HG02981 (cell line): ENCODE results near the gene BCL11B.

ENCODE experiments used
- ATAC-seq: cut with Tn5 transposase; IDR thresholded peaks from one replicate; pipeline ENCODE4 v1.9.1; 2021; ENCODE audit warnings: mild to moderate bottlenecking, moderate library complexity; ENCODE audit not compliant: unreplicated experiment

Gene BCL11B

GRCh38 chr14:99226687-99227086 lies 45.3 kb downstream of the BCL11B start:
- ATAC-seq: no peak

- ATAC-seq: no peak
Observed at GRCh38 chr14:99225436-99226203, 46.4 kb downstream of the BCL11B start.

- no peak for ATAC-seq
Observed at GRCh38 chr14:99224948-99225347, 47.0 kb downstream of the BCL11B start.

GRCh38 chr14:99224116-99224910 lies 47.7 kb downstream of the BCL11B start:
- no peak for ATAC-seq

GRCh38 chr14:99221445-99221844 lies 50.6 kb downstream of the BCL11B start:
- ATAC-seq: no peak

GRCh38 chr14:99217066-99217955 lies 54.7 kb downstream of the BCL11B start:
- no peak for ATAC-seq

- ATAC-seq: no peak
Observed at GRCh38 chr14:99216191-99216590, 55.8 kb downstream of the BCL11B start.

GRCh38 chr14:99215277-99215676 lies 56.7 kb downstream of the BCL11B start:
- ATAC-seq: no peak

GRCh38 chr14:99214701-99215100 lies 57.3 kb downstream of the BCL11B start:
- ATAC-seq: no peak

GRCh38 chr14:99213527-99213971 lies 58.4 kb downstream of the BCL11B start:
- no peak for ATAC-seq

- no peak for ATAC-seq
Observed at GRCh38 chr14:99213101-99213500, 58.9 kb downstream of the BCL11B start.

- no peak for ATAC-seq
Observed at GRCh38 chr14:99212646-99213045, 59.4 kb downstream of the BCL11B start.

GRCh38 chr14:99212199-99212598 lies 59.8 kb downstream of the BCL11B start:
- ATAC-seq: no peak

- ATAC-seq: no peak
Observed at GRCh38 chr14:99211410-99211809, 60.6 kb downstream of the BCL11B start.

GRCh38 chr14:99210333-99210732 lies 61.7 kb downstream of the BCL11B start:
- no peak for ATAC-seq

GRCh38 chr14:99209409-99209808 lies 62.6 kb downstream of the BCL11B start:
- no peak for ATAC-seq

GRCh38 chr14:99208318-99208717 lies 63.7 kb downstream of the BCL11B start:
- no peak for ATAC-seq

- ATAC-seq: no peak
Observed at GRCh38 chr14:99207456-99207855, 64.5 kb downstream of the BCL11B start.

GRCh38 chr14:99206090-99206489 lies 65.9 kb downstream of the BCL11B start:
- no peak for ATAC-seq

- no peak for ATAC-seq
Observed at GRCh38 chr14:99205086-99205688, 66.8 kb downstream of the BCL11B start.

GRCh38 chr14:99203801-99204200 lies 68.2 kb downstream of the BCL11B start:
- no peak for ATAC-seq
